HFF-Myc (cell line): Measurements from ENCODE around the gene LSAMP.

Experiments
- DNase-seq: peaks from one replicate; pipeline ENCODE4 v3.0.0-alpha.2; 2011; ENCODE audit warnings: low read depth; ENCODE audit errors: extremely low read depth
- H3K4me3 ChIP-seq: replicated peaks from 2 replicates; pipeline ENCODE4 v1.5.1; 2011; ENCODE audit warnings: low read depth, mild to moderate bottlenecking, control low read depth, low read length
- CTCF ChIP-seq: IDR thresholded peaks from 2 replicates; pipeline ENCODE4 v1.5.1; 2012; ENCODE audit warnings: mild to moderate bottlenecking, low read depth, low read length, control low read depth; ENCODE audit errors: missing control alignments

LSAMP gene

GRCh38 chr3:116155841-116156240, 289.4 kb downstream of the LSAMP start:
- no peak for TF ChIP-seq CTCF

GRCh38 chr3:116154389-116154788, 290.9 kb downstream of the LSAMP start:
- no peak for DNase-seq
- H3K4me3 ChIP-seq: no peak overlapping the region
- no peak for TF ChIP-seq CTCF

More at GRCh38 chr3:116155841-116156240, 289.4 kb downstream of the LSAMP start:
- no peak overlapping the region for H3K4me3 ChIP-seq
- DNase-seq: no peak

- no peak for TF ChIP-seq CTCF
- DNase-seq: no peak
- no peak overlapping the region for H3K4me3 ChIP-seq
These were observed 292.1 kb downstream of the LSAMP start for GRCh38 chr3:116153174-116153573.

- TF ChIP-seq CTCF: no peak
- H3K4me3 ChIP-seq: no peak overlapping the region
- DNase-seq: no peak
These were observed 294.6 kb downstream of the LSAMP start for GRCh38 chr3:116150655-116151167.

DNA sequence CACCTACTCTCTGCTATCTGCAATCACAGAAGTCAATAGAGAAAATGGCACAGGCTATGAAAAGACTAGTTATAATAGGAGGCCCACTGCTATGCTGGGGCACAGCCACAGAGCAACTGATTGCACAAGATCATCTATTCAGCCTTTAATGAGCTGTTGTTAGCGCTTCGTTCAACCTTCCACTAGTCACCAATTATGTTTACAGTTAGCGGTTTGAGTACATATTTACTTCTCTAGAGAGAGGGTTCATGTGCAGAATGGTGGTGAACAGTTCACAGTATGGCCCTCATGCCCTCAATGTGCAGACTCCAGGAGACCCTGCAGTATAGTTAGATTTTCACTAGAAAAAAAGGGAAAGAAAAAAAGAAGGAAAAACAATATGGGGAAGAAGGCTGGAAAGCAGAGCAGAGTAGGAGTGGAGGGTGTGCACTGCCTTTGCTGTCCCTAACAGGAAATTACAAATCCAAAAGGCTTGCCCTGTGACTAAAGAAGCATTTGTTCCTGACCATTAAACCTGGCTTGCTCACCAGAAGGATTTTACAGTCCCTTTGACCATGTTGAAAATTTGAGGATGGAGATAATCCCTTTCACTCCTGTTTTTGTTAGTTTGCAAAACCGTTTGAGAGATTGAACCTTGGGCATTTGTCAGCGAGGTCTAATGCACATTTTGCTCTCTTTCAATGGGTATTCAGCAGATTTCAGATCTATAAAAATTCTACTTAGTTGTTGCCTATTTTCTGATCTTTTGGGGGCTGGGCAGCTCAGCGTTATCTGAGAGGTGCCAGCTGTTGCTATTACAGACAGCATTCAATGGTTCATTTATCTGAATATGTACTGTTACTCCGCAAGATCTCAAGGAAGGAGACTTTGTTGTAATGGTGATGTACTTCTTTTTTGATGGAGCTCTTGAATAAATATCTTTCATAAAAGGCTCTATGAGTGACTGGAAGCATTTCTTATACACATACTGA, 296.1 kb downstream of the LSAMP start:
- no peak for DNase-seq
- no peak for TF ChIP-seq CTCF
- no peak overlapping the region for H3K4me3 ChIP-seq

- no peak for DNase-seq
- no peak overlapping the region for H3K4me3 ChIP-seq
- no peak for TF ChIP-seq CTCF
These were observed 299.7 kb downstream of the LSAMP start for GRCh38 chr3:116145613-116146012.
